Medulla oblongata (tissue), 1 donor: ENCODE measurements around the gene SUSD5.
"Not testable (repeated sequence)": the region's sequence is repeated elsewhere in the genome, so short reads cannot be mapped to it uniquely, and the experiment has no call there.

Experiments used
- DNase-seq: peaks from one replicate; pipeline ENCODE4 v3.0.0-alpha.2; 2015; ENCODE audit errors: extremely low spot score

The SUSD5 gene

DNA sequence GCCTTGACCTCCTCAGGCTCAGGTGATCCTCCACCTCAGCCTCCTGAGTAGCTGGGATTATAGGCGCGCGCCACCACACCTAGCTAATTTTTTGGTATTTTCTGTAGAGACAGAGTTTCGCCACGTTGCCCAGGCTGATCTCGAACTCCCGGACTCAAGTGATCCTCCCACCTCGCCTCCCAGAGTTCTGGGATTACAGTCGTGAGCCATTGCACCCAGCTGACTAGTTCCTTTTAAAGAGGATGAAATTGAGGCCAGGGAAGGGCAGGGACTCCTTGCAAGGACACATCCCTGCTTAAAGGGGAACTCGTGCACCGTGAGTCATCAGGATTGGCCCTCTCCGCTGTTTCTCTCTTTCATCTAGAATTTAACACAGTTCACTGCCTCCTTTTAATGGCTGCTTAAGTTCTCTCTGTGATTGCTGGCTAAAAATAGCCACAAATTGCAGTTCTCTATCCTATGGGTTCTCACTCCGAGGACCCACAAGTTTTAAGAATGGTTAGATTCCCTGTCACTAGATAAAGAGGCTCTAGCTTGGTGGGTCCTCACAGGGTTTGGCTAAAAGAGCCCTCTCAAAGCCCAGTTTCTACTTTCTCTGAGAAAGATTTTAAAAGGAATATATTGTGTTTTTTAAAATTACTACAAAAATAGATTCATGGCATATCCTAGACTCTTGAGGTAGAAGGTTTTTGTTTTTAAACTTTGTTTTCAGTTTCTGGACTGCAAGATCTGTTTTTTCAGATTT is 103.4 kb downstream of the SUSD5 start:
- peak; percentile 91 for DNase-seq

- DNase-seq: no peak
Observed at GRCh38 chr3:33114622-33115023, 104.0 kb downstream of the SUSD5 start.

DNA sequence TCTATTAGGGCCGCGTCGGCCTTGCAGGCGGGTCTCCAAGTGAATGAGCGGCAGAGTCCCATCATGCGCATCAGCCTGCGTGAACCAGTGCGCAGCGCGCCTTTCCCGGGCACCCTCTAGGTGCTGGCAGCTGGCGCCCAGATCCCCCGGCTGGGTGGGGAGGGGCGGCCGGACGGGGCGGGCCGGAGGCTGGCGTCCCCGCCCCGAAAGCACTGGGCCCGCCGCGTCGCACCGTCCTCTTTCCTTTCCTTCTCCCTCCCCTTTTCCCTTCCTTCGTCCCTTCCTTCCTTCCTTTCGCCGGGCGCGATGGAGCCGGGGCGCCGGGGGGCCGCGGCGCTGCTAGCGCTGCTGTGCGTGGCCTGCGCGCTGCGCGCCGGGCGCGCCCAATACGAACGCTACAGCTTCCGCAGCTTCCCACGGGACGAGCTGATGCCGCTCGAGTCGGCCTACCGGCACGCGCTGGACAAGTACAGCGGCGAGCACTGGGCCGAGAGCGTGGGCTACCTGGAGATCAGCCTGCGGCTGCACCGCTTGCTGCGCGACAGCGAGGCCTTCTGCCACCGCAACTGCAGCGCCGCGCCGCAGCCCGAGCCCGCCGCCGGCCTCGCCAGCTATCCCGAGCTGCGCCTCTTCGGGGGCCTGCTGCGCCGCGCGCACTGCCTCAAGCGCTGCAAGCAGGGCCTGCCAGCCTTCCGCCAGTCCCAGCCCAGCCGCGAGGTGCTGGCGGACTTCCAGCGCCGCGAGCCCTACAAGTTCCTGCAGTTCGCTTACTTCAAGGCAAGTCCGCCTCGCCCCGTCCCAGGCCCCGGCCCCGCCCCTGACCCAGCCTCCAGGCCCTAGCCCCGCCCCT is 104.6 kb downstream of the SUSD5 start, which contains the start of gene CRTAP:
Gene CRTAP (plus strand): TSS at position 243 of the 850 bp plus-strand sequence. CDS start 64 bp downstream, at position 307.
- peak; percentile 91 for DNase-seq

GRCh38 chr3:33111581-33111980 is 107.0 kb downstream of the SUSD5 start:
- no peak for DNase-seq

GRCh38 chr3:33106854-33107253 is 111.8 kb downstream of the SUSD5 start:
- not testable (repeated sequence) for DNase-seq

- DNase-seq: no peak
Observed at GRCh38 chr3:33105341-33105948, 113.2 kb downstream of the SUSD5 start.

GRCh38 chr3:33104803-33105202 is 113.8 kb downstream of the SUSD5 start:
- DNase-seq: no peak

DNA sequence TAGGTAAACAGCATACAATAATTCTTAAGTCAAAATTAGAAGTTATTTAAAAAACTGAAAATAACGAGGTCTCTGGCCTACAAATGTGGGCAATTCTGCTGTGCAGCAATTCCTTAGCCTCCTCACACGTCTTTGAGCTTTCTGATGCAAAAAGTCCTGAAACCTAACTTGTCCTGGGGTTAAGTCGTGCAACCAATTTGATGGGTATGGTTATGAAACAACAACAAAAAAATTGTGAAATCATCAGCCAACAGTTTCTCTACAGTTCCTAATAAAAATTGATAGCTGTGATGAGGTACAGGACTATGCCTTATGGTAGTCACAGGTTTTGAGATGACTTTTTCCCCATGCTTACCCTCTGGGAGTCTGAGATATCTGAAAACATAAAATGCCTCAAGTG is 115.1 kb downstream of the SUSD5 start:
- no peak for DNase-seq

GRCh38 chr3:33103034-33103433 is 115.6 kb downstream of the SUSD5 start:
- no peak for DNase-seq

GRCh38 chr3:33100229-33100628 is 118.4 kb downstream of the SUSD5 start:
- no peak for DNase-seq
